Measurements from ENCODE around the gene QSOX2.

GRCh38 chr9:136239983-136240330 lies 5.7 kb downstream of the QSOX2 start:
- TF ChIP-seq CTCF (IDR thresholded peaks at IDR 0.05) (no peak), POLR2A (IDR thresholded peaks at IDR 0.05) (no peak), POLR2AphosphoS5 (IDR thresholded peaks at IDR 0.05) (no peak)
